GM12874 (cell line): ENCODE data around the gene PRRX2.

Experiments used
- TF ChIP-seq, protein P1 (sequence below): IDR thresholded peaks from 2 replicates; pipeline ENCODE4 v1.5.1; 2011; ENCODE audit warnings: low read depth, mild to moderate bottlenecking, control low read depth, low read length, moderate library complexity; ENCODE audit not compliant: insufficient read depth

PRRX2 gene

DNA sequence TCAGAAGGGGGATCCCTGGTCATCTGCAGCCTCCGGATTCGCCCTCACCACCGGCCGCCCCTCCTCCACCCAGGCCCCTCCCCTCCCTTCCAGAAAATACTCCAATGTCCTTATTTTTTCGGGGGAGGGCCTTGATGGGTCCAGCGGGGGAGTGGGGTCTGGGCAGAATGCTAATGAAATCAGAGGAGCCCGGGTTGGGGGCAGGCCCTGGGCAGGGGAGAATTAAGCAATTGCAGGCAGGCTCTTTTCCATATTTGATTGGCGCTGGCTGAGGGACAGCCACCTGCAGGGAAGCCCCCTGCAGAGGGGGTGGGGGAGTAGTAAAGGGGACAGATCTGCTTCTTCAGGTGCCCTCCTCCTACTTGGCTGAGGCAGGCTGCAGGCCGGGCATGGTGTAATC, 21.3 kb downstream of the PRRX2 start:
- TF ChIP-seq, protein P1, sequence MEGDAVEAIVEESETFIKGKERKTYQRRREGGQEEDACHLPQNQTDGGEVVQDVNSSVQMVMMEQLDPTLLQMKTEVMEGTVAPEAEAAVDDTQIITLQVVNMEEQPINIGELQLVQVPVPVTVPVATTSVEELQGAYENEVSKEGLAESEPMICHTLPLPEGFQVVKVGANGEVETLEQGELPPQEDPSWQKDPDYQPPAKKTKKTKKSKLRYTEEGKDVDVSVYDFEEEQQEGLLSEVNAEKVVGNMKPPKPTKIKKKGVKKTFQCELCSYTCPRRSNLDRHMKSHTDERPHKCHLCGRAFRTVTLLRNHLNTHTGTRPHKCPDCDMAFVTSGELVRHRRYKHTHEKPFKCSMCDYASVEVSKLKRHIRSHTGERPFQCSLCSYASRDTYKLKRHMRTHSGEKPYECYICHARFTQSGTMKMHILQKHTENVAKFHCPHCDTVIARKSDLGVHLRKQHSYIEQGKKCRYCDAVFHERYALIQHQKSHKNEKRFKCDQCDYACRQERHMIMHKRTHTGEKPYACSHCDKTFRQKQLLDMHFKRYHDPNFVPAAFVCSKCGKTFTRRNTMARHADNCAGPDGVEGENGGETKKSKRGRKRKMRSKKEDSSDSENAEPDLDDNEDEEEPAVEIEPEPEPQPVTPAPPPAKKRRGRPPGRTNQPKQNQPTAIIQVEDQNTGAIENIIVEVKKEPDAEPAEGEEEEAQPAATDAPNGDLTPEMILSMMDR = no peak

DNA sequence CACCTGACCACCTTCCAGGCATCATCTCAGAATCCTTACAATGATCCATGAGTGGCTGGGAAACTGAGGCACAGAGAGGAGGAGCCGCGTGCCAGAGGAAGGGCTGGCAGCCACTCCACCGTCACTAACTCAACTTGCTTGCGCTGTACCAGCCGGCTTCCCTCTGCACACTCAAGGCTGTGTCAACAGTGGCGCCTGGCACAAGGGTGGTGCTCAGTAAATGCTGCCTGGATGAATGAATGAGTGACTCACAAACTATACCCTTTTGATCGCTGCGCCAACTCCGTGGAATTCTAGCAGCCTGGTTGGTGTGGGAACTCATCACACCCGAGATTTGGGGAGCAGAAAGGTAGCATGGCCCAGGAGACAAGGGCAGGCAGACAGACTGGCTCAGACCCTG, 21.9 kb downstream of the PRRX2 start:
- TF ChIP-seq, protein P1 = no peak

DNA sequence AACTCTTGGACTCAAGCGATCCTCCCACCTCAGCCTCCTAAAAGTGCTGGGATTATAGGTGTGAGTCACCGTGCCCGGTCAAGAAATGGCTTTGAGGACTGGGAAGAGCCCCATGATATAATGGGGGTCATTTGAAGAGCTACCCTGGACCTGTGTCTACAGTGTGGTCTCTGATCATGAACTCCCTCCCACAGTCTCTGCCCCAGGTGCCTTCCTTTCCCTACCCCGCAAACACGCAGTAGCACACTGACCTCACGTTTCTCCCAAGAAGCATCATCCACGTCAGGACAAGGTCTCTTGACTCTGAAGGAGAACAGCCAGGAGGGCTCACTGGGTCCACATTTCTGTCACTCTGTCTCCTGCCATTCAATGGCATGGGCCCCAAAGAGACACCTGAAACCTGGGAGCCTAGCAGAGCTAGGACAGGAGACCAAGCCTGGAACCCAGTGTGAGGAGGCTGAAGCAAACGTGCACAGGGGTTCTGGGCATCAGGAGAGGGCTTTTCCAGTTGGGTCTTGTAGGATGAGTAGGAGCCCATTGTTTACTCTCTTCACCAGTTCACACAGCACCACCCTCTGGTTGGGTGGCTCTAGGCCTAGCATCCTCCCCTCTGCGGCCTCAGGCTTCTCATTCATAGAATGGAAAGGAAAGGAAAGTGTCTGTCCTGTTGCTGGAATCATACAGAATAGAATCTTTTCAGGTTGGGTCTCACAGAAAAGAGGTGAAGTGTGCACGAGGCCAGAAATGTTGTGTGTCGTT, 23.0 kb downstream of the PRRX2 start:
- TF ChIP-seq, protein P1 = no peak

DNA sequence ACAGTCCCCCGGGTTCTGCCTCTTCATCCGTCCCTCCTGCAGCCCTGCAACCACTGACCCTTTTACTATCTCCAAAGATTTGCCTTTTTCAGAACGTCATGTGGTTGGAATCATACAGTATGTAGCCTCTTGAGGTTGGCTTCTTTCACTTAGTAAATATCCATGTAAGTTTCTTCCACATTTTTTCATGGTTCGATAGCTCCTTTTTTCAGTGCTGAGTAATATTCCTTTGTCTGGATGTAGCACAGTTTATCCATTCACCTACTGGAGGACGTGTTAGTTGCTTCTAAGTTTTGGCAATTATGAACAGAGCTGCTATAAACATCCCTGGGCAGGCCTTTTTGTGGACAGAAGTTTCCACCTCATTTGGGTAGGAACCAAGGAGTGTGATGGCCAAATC, 27.1 kb downstream of the PRRX2 start:
- TF ChIP-seq, protein P1 = no peak

DNA sequence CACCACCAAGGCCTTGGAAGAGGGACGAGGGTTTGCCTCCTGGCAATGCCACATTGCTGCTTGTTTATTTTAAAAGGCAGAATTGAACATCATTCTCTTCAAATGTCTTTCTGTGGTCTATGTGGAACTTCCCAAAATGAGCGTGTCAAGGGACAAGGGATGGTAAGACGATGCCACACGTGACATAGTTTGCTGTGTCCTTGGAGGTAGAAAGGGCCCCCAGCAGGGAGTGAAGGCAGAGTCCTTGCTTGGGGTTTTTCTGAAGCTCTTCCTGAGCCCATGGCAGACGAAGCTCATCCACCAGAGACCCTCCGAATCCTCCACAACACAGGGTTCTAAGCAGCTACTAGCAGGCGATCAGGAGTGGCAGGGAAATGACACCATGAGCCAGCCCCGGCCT, 28.3 kb downstream of the PRRX2 start:
- TF ChIP-seq, protein P1 = no peak

DNA sequence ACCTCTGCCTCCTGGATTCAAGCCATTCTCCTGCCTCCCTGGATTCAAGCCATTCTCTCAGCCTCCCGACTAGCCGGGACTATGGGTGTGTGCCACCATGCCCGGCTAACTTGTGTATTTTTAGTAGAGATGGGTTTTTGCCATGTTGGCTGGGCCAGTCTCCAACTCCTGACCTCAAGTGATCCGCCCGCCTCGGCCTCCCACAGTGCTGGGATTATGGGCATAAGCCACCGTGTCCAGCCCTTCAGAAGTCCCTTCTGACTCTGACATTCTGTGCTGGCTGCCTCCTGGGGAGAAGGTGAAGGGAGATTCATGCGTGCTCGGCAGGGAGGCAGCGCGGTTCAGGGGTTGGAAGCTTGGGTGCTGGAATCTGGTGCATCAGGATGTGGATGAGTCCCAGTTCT, 28.8 kb downstream of the PRRX2 start:
- TF ChIP-seq, protein P1 = no peak

DNA sequence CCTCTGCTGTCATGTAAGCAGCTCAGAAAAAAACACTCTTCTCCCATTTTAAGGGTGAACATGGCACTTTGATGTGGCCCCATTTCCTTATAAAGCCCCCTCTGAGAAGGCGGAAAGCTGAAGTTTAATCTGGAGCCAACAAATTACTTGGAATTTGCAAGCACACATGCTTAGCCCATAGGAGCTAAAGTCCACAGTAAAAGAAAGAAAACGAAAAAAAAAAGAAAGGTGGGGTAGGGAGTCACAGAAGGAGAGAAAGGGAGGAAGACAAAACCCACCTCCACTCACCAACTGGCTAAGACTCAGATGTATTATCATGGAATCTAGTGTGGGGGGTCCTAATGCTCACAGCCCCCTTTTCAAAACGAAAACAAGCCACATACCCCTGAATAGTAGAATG, 30.4 kb downstream of the PRRX2 start:
- TF ChIP-seq, protein P1 = no peak
